Urothelium cell line (cell line): Measurements from ENCODE around the gene LRP2BP.
A peak's percentile ranks its signal among the peaks of the same experiment; 100 is the strongest.

ENCODE experiments used
- DNase-seq: peaks from one replicate; pipeline ENCODE4 v3.0.0; 2011; ENCODE audit warnings: low spot score, mixed read lengths
- FAIRE-seq: peaks from 2 replicates; lab custom pipeline; 2011; peaks lifted over from hg19 to GRCh38; lab: Jason Lieb, UNC

LRP2BP gene

GRCh38 chr4:185395238-185395955 lies at the start of gene LRP2BP:
LRP2BP (minus strand) TSS chr4:185395924; CDS start chr4:185378186, 17,738 bp downstream.
- FAIRE-seq = no peak
- no peak for DNase-seq

DNA sequence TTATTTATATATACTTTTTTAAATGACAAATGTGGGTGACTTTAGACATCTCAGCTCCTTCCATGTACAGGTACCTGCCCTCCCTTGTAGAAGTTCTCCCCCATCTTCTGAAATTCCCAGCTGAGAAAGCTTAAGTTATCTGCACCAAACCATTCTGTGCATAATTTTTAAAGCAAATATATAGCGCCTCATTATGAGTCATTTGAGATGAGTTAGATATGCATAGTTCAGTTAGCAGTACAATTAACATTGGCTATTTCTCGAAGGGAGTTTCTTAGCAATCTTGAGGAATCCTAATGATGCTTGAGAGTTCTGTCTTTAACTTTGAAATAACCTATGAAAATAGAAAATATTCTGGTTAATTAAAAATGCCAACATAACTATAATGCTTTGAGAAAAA lies 49.5 kb upstream of the LRP2BP start:
- FAIRE-seq = no peak
- no peak for DNase-seq

- FAIRE-seq = no peak
- no peak for DNase-seq
Measured at GRCh38 chr4:185441479-185441878, 45.8 kb upstream of the LRP2BP start.

DNA sequence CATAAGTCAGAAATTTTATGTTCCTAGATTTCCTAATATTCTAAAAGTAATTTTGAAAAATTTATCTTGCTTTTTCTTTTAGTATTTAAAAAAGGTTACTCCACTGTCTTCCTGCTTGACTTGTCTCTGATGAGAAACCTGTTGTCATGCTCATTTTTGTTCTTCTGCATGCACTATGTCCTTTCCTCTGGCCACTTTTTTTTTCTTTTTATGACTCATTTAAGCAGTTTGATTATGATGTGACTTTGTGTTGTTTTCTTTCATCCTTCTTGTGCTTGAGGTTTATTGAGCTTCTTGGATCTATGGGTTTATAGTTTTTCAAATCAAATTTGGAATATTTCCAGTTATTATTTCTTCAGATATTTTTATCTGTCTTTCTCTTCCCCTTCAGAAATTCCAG lies 42.1 kb upstream of the LRP2BP start:
- no peak for FAIRE-seq

DNA sequence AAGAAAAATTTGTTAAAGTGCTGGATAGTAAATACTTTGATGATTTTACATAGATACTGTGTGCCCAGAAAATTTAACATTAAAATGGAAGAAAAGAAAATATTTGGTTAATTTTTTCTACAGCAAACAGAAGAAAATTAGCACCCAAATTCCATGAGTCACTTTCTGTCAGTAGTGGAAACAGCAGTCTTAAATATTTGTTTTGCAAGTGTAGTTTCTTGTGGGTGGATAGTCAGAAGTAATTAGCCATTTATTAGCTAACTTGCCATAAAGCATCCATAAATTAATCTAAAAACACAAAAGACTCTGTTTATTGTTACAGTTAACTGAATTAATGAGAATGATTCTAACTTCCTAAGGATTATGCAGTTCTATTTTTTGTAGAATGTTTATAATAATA lies 39.7 kb upstream of the LRP2BP start:
- DNase-seq (no peak), FAIRE-seq (no peak)

More for the DNA sequence above, 42.1 kb upstream of the LRP2BP start:
- DNase-seq = no peak

DNA sequence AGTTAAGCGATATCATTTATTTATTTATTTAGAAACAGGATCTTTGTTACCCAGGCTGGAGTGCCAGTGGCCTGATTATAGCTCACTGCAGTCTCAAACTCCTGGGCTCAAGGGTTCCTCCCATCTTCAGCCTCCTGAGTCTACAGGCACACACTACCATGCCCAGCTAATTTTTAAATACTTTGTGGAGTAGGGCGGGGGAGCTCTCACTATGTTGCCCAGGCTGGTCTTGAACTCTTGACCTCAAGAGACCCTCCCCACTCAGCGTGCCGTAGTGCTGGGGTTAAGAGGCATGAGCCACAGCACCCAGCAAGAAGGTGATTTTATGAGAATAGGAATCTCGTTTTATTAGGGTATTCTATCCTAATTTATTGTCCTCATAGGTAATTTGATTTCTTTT lies 33.9 kb upstream of the LRP2BP start:
- DNase-seq (no peak), FAIRE-seq (no peak)

- DNase-seq = peak; percentile 1
- FAIRE-seq = no peak
Measured at GRCh38 chr4:185426960-185427688, 31.4 kb upstream of the LRP2BP start.

DNA sequence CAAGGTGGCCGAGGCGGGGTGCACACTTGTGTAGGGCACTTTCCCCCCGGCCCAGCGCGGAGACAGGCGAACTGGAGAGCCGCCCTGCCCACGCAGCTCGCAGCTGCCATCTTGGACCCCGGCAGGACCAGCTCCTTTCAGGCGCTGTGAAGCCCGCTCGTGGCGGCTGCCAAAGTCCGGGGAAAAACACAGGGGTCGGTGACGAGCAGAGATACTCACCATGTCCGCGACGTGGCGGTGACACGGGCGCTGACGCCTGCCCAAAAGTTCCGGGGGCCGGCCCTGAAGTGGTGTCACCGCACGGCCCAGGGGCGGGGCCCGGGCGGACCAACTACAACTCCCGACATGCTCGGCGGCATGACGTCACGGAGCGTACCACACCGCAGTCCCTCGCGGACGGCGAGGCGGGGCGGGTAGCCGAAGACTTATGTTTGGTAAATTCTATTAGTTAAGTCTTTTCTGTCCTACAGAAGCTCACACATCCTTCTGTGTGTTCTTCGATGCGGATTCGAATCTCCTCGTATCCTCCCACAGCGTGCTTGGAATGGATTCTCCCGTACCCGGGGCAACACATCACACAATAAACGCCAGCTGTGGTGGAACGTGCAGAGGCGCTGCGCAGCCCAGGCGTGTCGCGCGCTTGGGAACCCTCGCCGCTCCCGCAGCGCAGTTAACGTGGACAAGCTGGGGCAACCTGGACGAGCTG lies 30.1 kb upstream of the LRP2BP start, which contains the start of gene UFSP2:
Gene UFSP2, minus strand, starts transcription at position 318 of the 706 bp plus-strand sequence. Its CDS starts 96 bp downstream, at position 222.
- FAIRE-seq (peak; percentile 85), DNase-seq (peak; percentile 91)

- no peak for DNase-seq
- no peak for FAIRE-seq
Measured at GRCh38 chr4:185424905-185425646, 29.4 kb upstream of the LRP2BP start.

DNA sequence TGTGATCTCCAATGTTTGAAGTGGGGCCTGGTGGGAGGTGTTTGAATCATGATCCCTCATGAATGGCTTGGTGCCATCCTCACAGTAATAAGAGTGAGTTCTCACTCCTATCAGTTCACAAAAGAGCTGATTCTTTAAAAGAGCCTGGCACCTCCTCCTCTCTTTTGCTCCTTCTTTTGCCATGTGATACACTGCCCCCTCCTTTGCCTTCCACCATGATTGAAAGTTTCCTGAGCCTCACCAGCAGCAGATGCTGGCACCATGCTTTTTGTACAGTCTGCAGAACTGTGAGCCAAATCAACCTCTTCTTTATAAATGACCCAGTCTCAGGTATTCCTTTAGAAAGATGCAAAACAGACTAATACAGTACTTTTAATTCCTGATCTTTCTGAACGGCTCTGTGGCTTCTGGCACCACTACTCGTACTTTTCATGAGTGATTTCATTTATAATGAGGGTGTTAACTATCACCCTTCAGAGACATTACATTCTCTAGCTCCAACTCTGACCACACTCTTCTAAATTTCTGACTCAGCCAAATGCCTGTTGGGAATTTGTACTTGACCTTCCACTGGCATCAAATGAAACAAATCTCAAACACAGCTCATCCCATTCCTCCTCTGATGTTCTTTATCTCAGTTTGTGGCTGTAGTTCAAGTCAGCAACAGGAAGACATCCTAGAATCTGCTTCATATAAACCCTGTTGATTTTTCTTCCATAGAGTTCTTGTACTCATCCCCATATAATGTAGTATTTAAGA lies 25.8 kb upstream of the LRP2BP start:
- DNase-seq (no peak), FAIRE-seq (no peak)

- no peak for FAIRE-seq
- no peak for DNase-seq
Measured at GRCh38 chr4:185416955-185417354, 21.2 kb upstream of the LRP2BP start.

DNA sequence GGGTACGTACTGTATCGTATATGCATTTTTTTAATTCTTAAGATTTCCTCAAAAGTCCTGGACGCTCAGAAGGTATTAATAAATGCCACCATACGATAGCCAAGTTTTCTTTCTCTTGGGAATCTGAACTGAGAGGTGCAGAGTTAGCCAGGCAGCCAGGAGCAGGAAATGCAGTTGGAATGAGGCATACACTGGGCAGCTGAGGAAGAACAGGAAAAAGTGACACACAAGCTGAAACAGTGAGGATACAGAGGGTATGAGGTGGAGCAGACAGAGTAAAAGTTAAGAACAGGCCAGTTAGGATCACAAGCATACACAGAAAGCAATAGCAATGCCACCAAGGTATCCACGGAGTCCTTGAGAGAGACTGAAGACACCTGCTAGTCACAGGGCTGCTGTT lies 16.7 kb upstream of the LRP2BP start:
- DNase-seq (no peak), FAIRE-seq (no peak)

DNA sequence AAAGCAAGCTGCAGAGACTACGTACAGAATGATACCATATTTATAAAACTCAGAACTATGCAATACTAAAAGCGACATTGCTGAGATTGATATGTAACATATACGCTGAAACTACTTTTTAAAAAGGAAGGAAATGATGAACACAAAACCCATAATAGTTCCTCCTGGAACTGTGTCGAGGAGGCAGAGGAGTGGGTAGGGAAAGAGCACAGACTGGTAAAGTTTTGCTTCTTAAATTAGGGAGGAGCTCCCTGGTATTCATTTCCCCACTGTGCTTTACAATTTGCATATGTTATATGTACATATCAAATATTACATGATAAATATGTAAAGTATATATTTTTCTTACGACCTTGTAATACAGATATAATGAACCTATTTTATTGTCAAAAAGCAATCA lies 16.1 kb upstream of the LRP2BP start:
- no peak for FAIRE-seq
- DNase-seq = no peak

DNA sequence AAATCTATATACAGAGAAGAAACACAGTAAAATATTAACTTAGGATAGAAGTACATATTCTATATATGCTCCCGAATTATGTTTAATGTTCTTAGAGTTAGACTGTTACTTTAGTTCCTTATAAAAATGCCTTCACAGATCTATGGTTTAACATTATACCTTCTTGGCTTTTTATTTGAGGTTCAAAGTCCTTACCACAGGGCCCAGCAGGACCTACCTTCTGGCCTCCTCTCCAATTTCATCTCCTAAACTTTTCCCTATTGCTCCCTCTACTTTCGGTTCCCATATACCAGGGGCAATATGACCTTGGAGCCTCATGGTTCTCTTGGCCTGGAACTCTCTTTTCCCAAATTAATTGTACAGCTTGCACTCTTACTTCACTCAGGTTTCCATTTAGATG lies 12.7 kb upstream of the LRP2BP start:
- DNase-seq (no peak), FAIRE-seq (no peak)

DNA sequence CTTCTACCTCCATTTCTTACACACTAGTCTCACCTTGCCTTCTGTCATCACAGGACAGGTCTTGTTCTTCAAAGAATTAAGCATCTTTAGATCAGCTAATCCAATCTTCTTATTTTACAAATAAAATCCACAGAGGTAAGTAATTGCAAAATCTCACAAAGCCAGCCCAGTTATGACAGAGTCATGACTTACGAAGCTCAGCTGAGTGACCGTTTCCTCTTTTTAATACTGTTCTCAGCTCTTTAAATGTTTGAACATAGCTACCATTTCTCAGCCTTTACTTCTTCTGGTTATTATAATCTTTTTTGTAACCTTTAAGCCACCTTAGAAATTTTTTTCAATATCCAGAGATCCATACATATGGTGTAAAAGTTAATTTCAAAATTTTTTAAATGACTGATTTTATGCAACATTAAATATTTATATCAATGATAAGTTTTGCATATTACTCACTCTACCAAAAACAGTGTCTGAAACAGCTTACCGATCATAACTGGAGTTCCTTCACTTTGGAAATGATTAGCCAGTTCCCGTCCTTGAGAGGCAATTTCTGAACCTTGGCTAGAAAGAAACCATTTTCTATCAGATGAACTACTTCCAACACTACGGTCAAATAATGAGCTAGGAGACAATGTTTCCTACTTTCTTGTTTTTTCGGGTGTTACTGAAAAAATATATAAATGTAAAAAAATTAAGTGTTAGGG lies 9.7 kb upstream of the LRP2BP start:
- DNase-seq (no peak), FAIRE-seq (no peak)

DNA sequence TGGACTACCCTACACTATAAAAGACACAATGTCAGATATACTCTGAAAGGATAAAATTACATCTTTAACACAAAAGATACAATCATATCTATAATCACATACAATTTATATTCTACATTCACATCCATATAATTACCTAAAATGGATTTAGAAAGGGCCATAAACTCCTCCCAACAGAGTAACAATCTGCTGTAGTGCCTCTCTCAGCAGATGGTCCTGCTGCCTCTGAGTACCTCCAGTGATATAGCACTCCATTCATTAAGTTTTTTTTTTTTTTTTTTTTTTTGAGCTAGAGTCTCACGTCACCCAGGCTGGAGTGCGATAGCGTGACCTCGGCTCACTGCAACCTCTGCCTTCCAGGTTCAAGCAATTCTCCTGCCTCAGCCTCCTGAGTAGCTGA lies 8.3 kb upstream of the LRP2BP start:
- DNase-seq (no peak), FAIRE-seq (no peak)

GRCh38 chr4:185399466-185399865 lies 3.7 kb upstream of the LRP2BP start:
- FAIRE-seq = no peak

GRCh38 chr4:185398618-185399017 lies 2.9 kb upstream of the LRP2BP start:
- FAIRE-seq (no peak), DNase-seq (no peak)

More at GRCh38 chr4:185399466-185399865, 3.7 kb upstream of the LRP2BP start:
- DNase-seq = no peak

DNA sequence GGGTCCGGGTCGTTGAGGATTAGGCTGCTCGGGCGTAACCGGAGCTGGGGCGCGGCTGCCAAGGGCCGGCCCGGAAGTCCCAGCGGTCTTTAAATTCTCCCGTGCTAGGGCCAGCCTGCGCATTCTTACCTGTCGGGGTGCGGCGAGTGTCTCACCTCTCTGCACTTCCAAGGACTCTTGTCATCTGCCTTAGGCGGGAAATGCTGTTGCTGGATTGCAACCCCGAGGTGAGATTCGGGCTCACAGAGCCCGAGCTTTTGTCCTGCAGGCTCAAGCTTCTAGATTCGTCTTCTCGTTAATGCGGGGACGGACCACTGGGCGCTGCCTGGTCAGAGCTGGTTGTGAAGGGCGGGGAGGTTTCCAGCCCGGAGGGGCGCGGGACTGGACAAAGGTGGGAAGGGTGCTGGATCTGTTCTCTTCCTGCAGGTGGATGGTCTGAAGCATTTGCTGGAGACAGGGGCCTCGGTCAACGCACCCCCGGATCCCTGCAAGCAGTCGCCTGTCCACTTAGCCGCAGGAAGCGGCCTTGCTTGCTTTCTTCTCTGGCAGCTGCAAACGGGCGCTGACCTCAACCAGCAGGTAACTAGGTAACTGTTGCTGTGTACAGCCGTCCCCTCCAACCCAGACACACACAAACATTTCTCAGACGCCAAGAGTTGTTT lies 1.1 kb upstream of the LRP2BP start, which contains the start of gene ANKRD37:
Gene ANKRD37, plus strand, starts transcription at position 118 of the 662 bp plus-strand sequence. Its CDS starts 83 bp downstream, at position 201.
- no peak for DNase-seq
- FAIRE-seq = no peak
